ENCODE measurements around the gene EEF1E1.

EEF1E1 gene

GRCh38 chr6:8088886-8089285 is 13.5 kb downstream of the EEF1E1 start:
- DNase-seq (ENCODE audit: low spot score) = no peak
- TF ChIP-seq CTCF (IDR thresholded peaks at IDR 0.05; ENCODE audit: extremely low read depth, missing control alignments) = no peak

GRCh38 chr6:8087870-8088754 is 14.2 kb downstream of the EEF1E1 start:
- DNase-seq (ENCODE audit: low spot score) = no peak
- no peak for TF ChIP-seq CTCF (IDR thresholded peaks at IDR 0.05; ENCODE audit: extremely low read depth, missing control alignments)

GRCh38 chr6:8086755-8087306 is 15.5 kb downstream of the EEF1E1 start:
- no peak for TF ChIP-seq CTCF (IDR thresholded peaks at IDR 0.05; ENCODE audit: extremely low read depth, missing control alignments)

GRCh38 chr6:8085053-8085511 is 17.3 kb downstream of the EEF1E1 start:
- DNase-seq (ENCODE audit: low spot score) = no peak
- no peak for TF ChIP-seq CTCF (IDR thresholded peaks at IDR 0.05; ENCODE audit: extremely low read depth, missing control alignments)

More at GRCh38 chr6:8086755-8087306, 15.5 kb downstream of the EEF1E1 start:
- no peak for DNase-seq (ENCODE audit: low spot score)

GRCh38 chr6:8084586-8084985 is 17.8 kb downstream of the EEF1E1 start:
- no peak for TF ChIP-seq CTCF (IDR thresholded peaks at IDR 0.05; ENCODE audit: extremely low read depth, missing control alignments)
- DNase-seq (ENCODE audit: low spot score) = no peak

GRCh38 chr6:8082954-8083858 is 19.1 kb downstream of the EEF1E1 start:
- no peak for DNase-seq (ENCODE audit: low spot score)
- no peak for TF ChIP-seq CTCF (IDR thresholded peaks at IDR 0.05; ENCODE audit: extremely low read depth, missing control alignments)
